Upper lobe of left lung (tissue), 4 donors: ENCODE results near the gene FSD1.

ENCODE experiments used
- CTCF ChIP-seq, 6 experiments: fragments of 450-650 bp in 4 of 6; fragments of 200-600 bp in 2 of 6; sonication (generic) in 2 of 6; IDR thresholded peaks; one replicate each; pipeline ENCODE4 v1.5.1; 2016 to 2019; ENCODE audit warnings: antibody characterized with exemption in 6 of 6
- EP300 ChIP-seq, 4 donors: sonication (generic); formaldehyde crosslinking; IDR thresholded peaks; one replicate each; pipeline ENCODE4 v1.5.1; 2017; ENCODE audit warnings: antibody characterized with exemption in 4 of 4, control low read depth in 2 of 4
- POLR2A ChIP-seq, 4 donors: fragments of 450-650 bp; IDR thresholded peaks; one replicate each; pipeline ENCODE4 v1.5.1; 2016 to 2017; ENCODE audit warnings: antibody characterized with exemption in 4 of 4, mild to moderate bottlenecking in 2 of 4
- POLR2AphosphoS5 ChIP-seq, 2 donors: sonication (generic); formaldehyde crosslinking; IDR thresholded peaks; one replicate each; pipeline ENCODE4 v1.5.1; 2017; ENCODE audit warnings: antibody characterized with exemption in 2 of 2

GRCh38 chr19:4367781-4368127, 63.4 kb downstream of the FSD1 start:
- no peak for TF ChIP-seq CTCF (IDR thresholded peaks at IDR 0.05)
- TF ChIP-seq POLR2AphosphoS5 (IDR thresholded peaks at IDR 0.05) = no peak
- TF ChIP-seq EP300 (IDR thresholded peaks at IDR 0.05) = no peak
- TF ChIP-seq POLR2A (IDR thresholded peaks at IDR 0.05) = no peak
